Right ventricle myocardium superior (tissue), 1 donor: ENCODE results near the gene ATAD5. TPM values are rescaled to one million over a fixed set of nuclear protein-coding genes. Genes with fewer than 3 reads are reported as not detected.
"Not testable (repeated sequence)": the region's sequence is repeated elsewhere in the genome, so short reads cannot be mapped to it uniquely, and the experiment has no call there.

Source experiments
- ATAC-seq: fragments of 200-7000 bp; cut with Tn5 transposase; one replicate; pipeline ENCODE4 v1.9.1; 2020; ENCODE audit warnings: mild to moderate bottlenecking; ENCODE audit not compliant: poor library complexity
- DNase-seq: peaks from one replicate; pipeline ENCODE4 v3.0.0-alpha.2; 2020
- intact Hi-C: fragments of 100-400 bp; cut with DNase I; formaldehyde crosslinking; loops from one replicate; pipeline ENCODE4 v1.11.2; 2022
- total RNA-seq: library from RNA; stranded (reverse); fragmentation: NEBNext Ultra II Directional; extraction: Animal tissue kit (Norgen Biotek cat#: 25700); gene quantifications from one replicate; pipeline ENCODE4 v1.2.1, GENCODE V29; 2021
- donor health status: DM: no; HTN: yes; CAD: no; lungs with severe emphysema.

Gene ATAD5
- total RNA-seq, 1 donor from 2014 or later = 0.38 TPM

GRCh38 chr17:30929081-30929633 lies 97.4 kb downstream of the ATAD5 start:
- intact Hi-C loops = no loop called here
- ATAC-seq (no peak), DNase-seq (no peak)

- intact Hi-C loops, DNase-seq, ATAC-seq: not testable (repeated sequence)
These were observed 98.1 kb downstream of the ATAD5 start for GRCh38 chr17:30929861-30930260.

- DNase-seq (no peak), ATAC-seq (no peak)
- intact Hi-C loops = no loop called here
These were observed 98.7 kb downstream of the ATAD5 start for GRCh38 chr17:30930495-30930894.

- DNase-seq, intact Hi-C loops, ATAC-seq: not testable (repeated sequence)
These were observed 99.8 kb downstream of the ATAD5 start for GRCh38 chr17:30931582-30931981.

- intact Hi-C loops = no loop called here
- DNase-seq = no peak
- no peak for ATAC-seq
These were observed 102.2 kb downstream of the ATAD5 start for GRCh38 chr17:30933966-30934365.

- DNase-seq = no peak
- intact Hi-C loops = no loop called here
- peak; percentile 69 for ATAC-seq
These were observed 107.4 kb downstream of the ATAD5 start for GRCh38 chr17:30939051-30939689.

- no peak for DNase-seq
- ATAC-seq = no peak
- intact Hi-C loops = no loop called here
These were observed 110.7 kb downstream of the ATAD5 start for GRCh38 chr17:30942308-30943079.

Other genes starting within 250 kb of the ATAD5 start
- gene CRLF3, start 7.3 kb upstream of the ATAD5 start, total RNA-seq = 6.4 TPM
- gene TEFM, start 74.3 kb downstream of the ATAD5 start, total RNA-seq = 10.2 TPM
- 7.6 TPM for gene ADAP2, start 90.0 kb downstream of the ATAD5 start, total RNA-seq
- gene RNF135, start 139.1 kb downstream of the ATAD5 start, total RNA-seq = 4.7 TPM